Thyroid gland (tissue), 4 donors: Measurements from ENCODE around the gene RGS19.

ENCODE experiments used
- CTCF ChIP-seq, 6 experiments: fragments of 200-600 bp in 3 of 6; fragments of 450-650 bp in 3 of 6; sonication (generic) in 3 of 6; IDR thresholded peaks; one replicate each; pipeline ENCODE4 v1.5.1; 2016 to 2019; ENCODE audit warnings: antibody characterized with exemption in 6 of 6, mild to moderate bottlenecking in 2 of 6, inconsistent platforms in 1 of 6, moderate library complexity in 1 of 6
- POLR2A ChIP-seq, 2 donors: fragments of 450-650 bp; IDR thresholded peaks; one replicate each; pipeline ENCODE4 v1.6.1; 2017; ENCODE audit warnings: antibody characterized with exemption in 2 of 2, mild to moderate bottlenecking in 2 of 2, moderate library complexity in 1 of 2

- TF ChIP-seq CTCF (IDR thresholded peaks at IDR 0.05) (no peak), POLR2A (IDR thresholded peaks at IDR 0.05) (no peak)
Measured at GRCh38 chr20:64091770-64092169, 12.5 kb upstream of the RGS19 start.
